Stimulated activated CD4-positive, alpha-beta T cell treated with anti-CD3 and anti-CD28 coated beads, TNF-alpha, amount 100 ng/mL, for 4 hours (primary cell): ENCODE results near the gene MARVELD1.
"Not testable (repeated sequence)": the region's sequence is repeated elsewhere in the genome, so short reads cannot be mapped to it uniquely, and the experiment has no call there.

Experiments
- DNase-seq, 3 experiments: peaks; one replicate each; pipeline ENCODE4 v3.0.0-alpha.2; 2020; ENCODE audit warnings: low read depth in 3 of 3

Gene MARVELD1

DNA sequence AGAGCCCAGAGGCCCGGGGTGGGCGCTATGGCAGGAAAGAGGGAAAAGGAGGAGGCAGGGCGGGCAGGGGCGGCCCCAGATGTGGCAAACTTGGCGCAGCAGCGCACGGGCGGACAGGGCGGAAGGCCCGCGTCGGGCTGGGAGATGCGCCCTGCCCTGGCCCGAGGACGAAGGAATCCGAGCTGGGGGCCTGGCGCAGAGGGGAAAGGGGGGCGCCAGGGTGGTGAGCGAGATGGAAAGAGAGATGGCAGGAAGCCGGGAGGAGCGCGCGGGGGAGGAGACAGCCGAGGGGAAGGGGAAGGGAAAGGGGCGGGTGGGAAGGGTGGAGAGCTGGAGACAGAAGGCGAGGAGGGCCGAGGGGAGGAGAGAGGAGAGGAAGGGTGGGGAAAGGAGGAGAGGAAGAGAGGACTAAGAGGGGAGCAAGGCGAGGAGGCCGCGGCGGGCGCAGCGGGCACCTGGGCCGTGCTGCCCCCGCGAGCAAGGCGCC, at the start of gene MARVELD1:
Gene MARVELD1 (plus strand): TSS at position 392 of the 487 bp plus-strand sequence. CDS start 147 bp downstream, outside the sequence.
- no peak for DNase-seq

DNA sequence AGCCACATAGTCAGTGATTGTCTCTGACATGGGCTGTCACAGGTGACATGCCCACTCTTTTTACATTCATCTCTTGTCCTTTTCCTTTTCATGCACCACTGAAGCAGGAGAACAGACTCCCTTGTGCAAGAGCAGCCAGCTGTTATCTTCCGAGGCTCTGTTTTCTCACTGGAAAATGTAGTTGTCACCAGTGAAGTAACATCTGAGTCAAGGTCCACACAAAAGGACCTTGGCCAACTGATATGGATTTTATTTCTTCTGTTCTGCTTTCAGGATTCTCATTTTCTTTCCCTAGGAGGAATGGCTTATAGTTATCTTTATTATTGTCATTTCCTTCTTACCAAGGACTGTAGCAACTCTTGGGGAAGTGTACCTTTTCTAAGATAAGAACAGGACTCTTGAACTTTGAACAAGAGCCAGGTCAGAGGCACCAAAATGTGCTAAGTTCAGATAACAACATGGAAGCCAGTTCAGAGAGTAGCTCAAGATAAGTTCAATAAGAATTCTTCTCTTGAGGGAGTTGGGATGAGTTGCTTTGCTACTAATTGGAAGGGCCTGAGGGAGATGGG, 49.2 kb upstream of the MARVELD1 start:
- no peak for DNase-seq

DNA sequence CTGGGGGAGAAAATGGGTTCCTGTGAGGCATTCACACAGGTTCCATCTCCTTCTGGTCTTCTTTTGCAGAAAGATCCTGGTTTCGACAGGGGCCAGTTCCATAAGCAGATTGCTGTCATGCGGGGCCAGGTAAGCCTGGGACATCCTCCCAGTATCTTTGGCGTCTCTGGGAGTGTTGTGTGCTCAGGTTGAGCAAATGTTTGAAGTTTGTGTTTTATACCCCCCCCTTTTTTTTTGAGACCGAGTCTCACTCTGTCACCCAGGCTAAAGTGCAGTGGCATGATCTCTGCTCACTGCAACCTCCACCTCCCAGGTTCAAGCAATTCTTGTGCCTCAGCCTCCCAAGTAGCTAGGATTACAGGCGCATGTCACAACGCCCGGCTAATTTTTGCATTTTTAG, 46.5 kb upstream of the MARVELD1 start:
- no peak for DNase-seq

DNA sequence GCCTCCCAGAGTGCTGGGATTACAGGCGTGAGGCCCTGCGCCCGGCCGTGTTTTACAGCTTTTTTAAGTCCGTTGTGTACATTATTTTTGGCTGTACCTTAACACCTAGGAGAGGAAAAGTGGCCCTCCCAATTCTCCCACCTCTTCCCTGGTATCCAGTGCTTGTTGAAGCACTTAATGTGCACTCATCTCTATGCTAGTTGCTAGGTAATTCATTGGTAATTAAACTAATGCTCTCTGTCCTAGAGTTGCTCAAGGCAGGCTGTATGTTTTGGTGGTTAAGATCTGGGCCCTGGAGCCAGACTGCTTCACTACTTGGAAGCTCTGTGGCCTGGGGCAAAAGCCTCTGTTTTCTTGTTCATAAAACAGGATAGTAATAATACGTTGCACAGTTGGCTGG, 46.1 kb upstream of the MARVELD1 start:
- no peak for DNase-seq

DNA sequence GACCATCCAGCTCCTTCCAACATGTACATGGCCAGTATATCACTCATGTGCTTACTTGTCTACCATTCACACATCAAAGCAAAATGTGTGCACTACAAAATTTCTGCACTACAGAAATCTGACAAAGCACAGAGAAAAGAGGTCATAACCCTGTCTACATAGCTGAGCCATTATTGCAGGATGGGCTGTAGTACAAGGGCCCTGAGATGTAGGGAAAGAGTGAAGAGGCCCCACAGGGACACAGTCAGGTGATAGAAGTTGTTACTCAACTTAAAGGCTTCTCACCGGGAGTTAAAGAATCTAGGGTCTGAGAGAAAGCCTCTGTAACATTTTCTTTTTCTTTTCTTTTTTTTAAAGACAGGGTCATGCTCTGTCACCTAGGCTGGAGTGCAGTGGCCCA, 44.0 kb upstream of the MARVELD1 start:
- no peak for DNase-seq

DNA sequence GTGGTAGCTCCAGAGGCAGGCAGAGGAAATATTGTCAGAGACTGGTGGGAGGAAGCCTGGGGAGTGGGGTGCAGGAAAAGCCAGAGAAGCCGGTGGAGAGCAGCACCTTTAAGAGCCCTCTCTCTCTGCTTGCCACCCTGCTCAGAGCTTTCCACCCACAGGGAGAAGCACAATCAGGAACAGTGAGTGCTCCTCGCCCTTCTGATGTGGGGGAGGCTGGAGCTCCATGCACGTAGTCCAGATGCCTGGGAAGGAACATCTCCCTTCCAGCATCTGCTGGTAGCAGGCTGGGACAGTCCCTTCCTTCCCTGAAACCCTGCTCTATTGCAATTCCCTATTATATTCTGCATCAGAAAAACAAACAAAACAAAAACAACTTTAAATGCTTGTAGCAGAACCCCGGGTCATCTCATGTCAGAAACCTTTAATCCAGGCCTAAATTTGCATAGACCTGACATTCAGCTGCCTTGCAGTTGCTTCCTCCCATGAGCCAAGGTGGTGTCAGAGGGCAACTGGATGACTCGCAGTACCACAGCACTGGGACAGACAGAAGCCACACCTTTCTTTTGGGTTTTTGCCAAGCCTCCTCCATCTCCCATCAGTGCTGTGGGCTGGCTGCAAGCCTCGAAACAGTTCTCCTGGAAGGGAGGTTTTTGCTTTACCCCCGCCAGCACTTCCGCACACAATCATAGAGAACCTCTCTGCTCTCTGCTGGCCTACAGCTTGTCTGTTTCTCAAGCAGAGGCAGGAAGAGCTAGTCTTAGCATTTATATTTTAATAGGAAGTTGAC, 39.6 kb upstream of the MARVELD1 start:
- DNase-seq = no peak

DNA sequence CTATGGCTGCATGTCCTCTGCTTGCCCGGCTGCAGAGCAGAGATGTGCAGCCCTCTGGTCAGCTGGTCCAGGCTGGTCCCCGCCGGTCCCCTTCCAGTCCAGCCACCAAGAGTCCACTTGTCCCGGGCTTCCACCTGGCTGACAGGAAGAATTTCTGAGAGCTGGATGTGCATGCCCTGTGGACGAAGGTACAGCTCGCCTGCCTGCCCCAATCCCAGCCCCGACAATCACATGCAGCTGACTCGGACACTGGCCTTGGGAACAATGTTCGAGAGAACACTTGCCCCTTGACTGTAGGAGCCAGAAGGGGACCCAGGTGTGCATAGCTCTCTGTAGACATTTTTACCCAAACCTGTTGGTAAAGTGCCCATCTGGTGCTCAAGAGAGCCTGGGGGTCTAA, 38.3 kb upstream of the MARVELD1 start:
- no peak for DNase-seq

DNA sequence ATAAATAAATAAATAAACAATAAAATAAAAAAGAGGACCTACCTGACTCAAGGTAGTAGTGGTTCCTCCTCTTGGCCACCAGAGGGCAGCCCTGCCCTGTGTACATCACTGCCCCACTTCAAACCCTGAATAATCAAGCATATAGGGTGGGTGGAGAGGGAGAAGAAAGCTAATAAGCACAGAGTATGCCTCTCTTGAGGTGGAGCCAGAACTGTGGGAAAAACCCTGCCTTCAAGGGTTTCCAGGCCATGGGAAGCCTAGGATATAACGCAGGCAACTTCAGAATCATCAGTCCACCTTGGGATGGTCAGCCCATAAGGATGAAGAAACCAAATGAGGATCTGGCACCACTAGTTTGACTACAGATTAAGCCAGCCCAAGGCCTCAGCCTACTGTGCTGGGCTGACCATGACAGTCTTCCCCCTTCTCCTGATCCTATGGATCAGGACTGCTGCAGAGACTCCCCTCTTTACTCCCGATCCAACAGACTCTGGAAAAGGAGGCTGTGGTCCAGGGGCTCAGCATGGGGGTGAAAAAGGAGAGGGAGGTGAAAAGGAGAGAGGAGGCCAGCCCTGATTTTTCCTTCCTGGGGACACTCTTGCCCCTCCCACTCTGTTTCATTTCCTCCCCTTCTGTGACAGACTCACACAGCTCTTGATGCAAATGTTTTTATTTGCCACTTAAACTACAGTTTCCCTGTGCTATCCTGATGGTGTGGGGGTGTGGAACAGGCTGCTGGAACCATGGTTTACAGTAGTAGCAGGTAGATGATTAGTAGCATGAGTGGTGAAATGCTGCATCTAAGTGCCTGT, 36.6 kb upstream of the MARVELD1 start:
- peak; percentile 11 to 30 (median 22) for DNase-seq

DNA sequence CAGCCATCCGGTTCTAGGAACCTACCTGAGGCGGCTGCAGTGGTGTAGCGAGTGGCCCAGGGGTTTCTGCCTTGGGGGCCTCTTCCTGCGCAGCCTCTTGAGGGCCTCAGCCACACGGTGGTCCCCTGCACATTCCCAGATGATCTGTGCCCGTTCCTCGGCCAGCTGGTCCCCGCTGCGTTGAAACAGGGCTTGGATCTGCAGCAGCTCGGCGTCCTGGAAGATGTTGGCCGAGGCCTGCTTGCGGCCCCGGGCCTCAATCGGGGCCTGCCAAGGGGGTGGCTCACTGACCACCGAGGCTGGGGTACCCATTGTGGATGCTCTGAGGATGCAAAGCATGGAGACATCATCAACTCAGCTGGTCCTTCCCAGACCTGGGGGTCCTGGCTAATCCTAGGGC, 33.9 kb upstream of the MARVELD1 start:
- DNase-seq = no peak

DNA sequence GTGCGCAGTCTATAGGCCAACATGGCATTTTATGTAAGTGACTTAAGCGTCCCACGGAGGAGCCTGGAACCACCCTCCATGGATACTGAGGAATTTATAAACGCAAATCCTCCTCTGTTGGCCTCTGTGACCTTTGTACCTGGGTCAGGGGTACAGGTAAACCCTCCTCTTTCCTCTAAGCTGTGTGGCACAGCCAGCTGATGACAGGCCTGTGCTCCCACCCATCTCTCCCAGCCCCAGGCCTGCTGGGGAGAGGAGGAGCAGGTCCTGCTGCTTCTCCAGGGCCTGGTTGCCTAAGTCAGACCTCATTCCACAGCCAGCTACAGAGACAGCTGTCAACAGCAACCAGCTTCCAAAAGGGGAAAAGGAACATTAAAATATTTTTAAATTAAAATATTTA, 31.5 kb upstream of the MARVELD1 start:
- no peak for DNase-seq

DNA sequence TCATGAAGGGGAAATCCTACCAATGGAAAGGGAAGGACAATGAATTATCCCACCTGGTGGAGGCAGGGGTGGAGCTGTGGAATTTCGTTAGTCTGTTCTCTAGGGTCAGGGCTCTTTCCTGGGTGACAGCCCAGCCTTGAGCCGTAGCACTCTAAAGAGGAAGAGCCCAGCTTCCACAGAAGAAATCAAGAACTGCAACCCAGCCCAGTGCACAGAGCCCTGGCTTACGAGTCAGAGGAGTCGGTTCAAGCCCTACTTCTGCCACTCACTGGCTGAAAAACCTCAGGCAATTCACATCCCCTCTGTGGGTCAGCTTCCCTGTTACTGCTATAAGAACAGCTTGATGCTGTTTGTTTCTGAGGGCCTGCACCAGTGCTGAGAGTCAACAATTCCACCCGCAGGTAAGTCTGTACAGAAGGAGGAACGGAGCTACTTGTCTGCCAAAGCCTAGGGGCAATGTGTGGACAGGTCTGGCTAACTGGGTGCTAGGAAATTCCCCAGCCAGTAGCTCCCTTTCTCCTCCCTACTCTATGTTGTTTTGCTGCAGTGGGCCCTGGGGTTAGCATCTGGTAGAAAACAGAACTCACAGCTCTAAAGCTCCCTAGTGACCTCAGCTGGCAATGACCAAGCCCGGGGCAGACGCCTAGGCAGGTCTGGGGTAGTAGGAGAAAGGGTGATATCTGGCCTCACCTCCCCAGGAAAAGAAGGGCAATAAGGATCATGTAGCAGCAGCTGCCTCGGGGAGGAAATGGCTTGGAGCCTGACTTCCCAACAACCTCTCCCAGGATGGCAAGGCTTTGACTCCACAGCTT, 29.8 kb upstream of the MARVELD1 start:
- no peak for DNase-seq

DNA sequence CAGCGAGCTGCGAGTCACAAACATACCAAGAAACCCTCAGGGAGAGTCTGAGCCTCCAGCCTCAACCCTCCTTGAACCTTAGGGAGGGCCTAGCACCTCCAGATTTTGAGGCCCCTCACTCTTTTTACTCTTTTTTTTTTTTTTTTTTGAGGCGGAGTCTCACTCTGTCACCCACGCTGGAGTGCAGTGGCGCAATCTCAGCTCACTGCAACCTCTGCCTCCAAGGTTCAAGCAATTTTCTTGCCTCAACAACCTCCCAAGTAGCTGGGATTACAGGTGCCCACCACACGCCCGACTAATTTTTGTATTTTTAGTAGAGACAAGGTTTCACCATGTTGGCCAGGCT, 29.2 kb upstream of the MARVELD1 start:
- not testable (repeated sequence) for DNase-seq

DNA sequence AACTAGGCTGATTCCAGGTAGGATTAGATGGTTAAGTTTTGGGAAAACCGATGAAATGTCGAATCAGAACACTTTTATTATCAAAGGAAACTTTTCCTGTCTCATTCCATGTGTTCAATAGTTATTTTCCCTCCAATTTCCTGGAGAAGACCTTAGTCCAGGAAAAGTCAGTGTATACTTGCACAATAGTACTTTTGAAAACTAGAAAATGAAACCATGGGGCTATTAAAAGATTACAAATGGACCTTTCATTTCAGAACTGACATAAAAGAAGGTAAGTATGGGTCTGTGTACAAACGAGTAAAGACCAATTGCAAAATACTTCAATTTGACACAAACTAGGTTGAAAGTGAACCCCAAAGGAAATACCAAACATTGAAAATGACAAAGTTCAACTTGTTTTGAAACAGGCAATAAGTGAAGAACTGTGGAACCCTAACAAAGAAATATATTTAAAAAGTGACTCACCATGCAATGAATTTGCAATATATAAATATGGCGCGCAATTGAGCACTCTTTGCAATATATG, 28.6 kb upstream of the MARVELD1 start:
- no peak for DNase-seq

DNA sequence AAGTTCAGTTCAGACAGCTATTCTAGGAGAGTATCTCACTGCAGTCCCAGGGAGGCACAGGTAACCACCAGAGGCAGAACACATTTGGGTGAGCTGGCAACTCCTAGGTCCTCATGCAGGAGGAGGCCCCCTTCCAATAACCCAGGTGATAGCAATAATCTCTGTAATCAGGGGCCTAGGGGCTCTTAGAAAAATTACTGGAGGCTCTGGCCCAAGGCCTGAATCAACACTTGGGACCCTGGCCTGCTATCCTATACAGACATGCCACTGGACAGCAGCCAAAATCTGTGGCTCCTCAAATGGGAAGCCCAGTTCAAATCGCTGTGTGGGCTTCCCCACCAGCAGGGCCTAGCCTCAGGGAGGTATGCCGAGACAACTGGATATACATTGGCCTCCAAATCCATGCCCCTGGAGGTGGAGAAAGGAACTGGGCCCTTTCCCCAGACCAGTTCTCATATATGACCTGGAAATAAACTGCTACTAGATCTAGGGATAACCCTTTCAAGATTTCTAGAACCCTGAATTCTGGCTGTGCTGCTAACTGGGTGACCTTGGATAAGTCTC, 28.1 kb upstream of the MARVELD1 start:
- DNase-seq = no peak

DNA sequence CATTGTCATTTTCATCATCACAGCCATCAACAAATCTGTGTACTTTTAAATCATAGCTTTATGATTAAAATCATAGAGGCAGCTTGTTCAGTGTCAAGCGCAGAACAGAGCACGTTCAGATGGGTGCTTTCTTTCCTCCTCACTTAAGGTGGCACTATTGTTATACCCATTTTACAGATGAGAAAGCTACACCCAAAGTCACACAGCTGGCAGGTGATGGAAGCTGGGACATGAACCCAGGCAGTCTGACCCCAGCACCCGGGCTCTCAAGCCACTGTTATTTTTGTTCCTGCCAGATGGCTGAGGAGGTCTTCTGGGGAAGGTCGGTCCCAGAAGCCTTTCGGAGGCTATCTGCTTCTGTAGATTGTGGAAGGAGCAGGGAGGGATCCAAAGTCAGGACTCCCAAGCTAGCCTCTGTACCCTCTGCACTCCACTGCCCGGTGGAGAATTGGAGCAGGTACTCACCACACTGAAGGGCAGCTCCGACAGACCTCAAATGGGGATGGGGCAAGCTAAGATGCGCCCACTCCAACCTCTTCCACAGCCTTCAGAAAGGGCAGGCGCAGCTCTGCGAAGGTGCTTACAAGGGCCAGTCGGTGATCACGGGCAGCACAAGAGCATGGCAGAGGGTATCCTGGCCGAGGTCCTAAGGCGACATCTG, 27.1 kb upstream of the MARVELD1 start:
- no peak for DNase-seq

DNA sequence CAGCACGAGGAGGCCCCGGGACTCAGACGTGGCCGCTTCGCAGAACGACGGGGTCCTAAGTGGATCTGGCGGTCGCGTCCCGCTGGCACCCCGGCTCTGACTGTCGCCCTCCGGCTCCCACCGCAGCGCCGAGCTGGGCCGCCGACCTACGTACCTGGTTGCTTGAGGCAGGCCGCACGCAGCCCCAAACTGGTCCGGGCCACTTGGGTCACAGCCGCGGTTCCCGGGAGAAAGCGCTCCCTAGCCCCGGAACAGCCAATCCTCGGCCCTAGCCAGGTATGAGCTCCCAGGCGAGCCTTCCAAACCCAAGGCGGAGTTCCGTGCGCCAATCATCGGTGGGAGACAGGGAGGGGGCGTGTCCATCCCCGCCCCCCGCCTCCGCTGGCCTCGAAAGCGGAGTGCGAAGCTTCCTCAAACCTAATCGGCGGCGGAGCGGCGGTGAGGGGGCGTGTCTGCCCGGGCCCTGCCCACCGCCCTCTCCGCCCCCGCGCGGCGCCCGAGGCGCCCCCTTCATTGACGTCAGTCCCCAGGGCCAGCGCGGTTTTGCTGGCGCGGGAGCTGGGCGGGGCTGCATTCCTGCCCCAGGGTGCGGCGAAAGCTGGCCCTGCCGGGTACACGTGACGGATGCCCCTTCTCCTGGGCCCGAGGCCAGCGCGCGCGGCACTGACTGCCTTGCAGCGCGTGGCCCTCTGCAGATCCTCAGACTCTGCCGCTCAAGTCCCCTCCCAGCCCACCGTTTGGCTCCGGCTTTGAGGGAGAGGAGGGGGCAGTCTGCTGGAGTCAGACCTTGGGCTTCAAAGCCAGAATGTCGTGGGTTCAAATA, 26.4 kb upstream of the MARVELD1 start, which contains the start of gene AVPI1:
Gene AVPI1 (minus strand): TSS at position 280 of the 823 bp plus-strand sequence. CDS start 7,336 bp downstream, outside the sequence.
- DNase-seq = peak; percentile 91 to 96 (median 94)

DNA sequence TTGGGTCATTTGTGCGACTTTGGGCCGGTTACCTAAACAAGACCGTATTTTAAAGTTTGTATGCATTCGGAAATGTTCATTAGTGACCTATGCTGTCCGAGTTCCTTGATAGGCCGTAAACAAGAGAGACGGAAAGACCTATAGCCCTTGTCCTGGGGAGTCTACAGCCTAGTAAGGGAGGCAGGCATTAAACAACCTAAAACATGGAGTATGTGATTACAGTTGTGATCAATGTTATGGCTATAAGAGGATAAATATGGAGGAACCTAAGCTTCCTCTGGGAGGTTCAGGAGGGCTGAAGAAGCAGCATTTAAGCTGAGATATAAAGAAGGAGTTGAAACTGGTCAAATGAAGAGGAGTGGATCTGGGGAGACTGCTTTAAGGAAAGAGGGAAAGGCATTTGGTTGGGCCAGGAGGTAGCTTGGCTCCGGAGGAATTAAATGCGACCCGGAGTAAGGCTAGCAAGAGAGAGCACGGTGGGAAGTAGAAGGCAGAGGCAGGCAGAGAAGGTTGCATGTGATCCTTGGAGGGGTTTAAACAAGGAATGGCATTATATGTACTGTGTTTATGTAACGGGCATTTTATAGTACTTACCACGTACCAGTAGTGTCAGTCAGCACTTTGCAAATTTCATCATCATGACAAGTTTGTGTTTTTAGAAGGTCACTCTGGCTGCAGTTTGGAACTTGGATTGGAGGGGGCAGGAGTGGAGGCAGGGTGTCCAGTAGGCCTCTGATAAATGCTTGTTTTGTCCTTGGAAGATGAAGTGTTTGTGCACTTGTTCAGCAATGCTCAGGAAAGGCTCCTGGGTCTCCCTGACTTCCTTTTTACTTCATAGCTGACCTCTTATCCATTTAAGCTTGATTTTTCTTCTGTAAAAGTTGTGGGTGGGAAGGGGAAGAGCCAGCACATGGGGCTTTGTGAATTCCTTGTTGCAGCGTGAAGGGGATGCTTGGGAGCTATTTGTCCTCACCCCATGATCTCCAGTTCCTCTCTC, 25.4 kb upstream of the MARVELD1 start:
- no peak for DNase-seq

DNA sequence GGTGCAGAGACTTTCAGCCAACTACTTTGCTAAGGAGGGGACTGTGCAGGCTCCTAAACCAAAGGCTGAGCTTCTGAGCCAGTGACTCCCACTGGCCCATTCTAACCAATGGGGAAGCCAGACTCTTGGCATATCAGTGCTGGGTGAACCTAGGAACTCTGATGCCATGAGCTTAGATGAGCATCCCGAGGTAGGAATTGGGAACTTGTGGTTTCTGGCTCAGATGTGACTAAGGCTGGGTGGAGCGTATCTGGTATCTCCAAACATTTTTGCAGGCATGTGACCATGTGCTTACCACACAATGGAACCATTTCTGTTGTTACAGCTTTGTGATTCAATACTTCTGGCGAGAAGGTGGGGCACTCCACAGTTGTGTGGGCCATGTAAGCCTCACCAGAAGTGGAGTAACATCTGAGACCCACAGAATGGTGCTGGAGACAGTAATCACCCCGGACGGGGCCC, 23.9 kb upstream of the MARVELD1 start:
- no peak for DNase-seq
